Measurements from ENCODE around the gene LRCH4. TPM values are rescaled to one million over a fixed set of nuclear protein-coding genes. Genes with fewer than 3 reads are reported as not detected.
A peak's percentile ranks its signal among the peaks of the same experiment; 100 is the strongest.

The LRCH4 gene
- total and polyA plus RNA-seq, 2 donors (not counting 3 experiments of a cell fraction or from before 2014, with no cell fraction given) = 32.1 to 56.1 TPM

DNA sequence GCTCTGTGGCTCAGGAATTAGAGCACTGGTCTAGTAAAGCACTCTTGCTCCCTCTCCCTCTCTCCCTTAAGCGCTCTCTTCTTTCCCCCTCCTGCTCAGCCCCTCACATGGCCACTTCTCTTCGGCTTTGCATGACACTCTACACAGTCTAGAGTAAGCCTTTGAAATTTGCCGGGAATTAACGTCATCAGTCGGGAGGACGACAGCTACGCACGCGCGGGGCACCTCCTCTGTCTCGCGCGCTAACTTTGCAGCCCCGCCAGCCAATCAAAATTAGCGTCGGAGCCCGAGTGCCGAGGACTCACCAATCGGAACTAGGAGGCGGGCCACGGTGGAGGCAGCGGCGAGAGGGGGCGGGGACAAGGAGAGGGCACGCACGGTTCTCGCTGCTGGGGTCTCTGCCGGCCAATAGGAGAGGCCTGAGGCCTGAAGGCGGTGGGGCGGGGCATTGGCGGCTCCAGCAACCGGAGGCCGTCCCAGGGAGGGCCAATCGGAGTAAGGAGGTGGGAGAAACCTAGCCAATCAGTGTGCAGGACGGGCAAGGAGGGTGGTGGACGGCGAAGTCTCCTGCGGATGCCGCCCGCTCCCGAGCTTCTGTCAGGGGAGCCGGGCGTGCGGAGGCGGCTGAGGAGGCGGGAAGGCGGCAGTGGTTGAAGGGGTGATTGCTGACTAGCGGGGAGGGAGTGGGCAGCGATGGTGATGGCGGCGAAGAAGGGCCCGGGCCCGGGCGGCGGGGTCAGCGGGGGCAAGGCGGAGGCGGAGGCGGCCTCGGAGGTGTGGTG is 47.1 kb downstream of the LRCH4 start, which contains the start of gene AGFG2:
Gene AGFG2, plus strand, starts transcription at position 550 of the 782 bp plus-strand sequence. Its CDS starts 144 bp downstream, at position 694.
- Histone ChIP-seq H3K4me3 (replicated peaks in 1 of 3; ENCODE audit: insufficient read depth in 1 of 3, low read depth in 1 of 3, low read length in 3 of 3) (peak within 1 kb of the TSS; percentile 43 to 96 (median 45)), H3K4me1 (ENCODE audit: control insufficient read depth, extremely low read depth, insufficient read depth, low read length) (peaks cover 13% of the 10 kb centered on the region), H4K20me1 (replicated peaks; ENCODE audit: control insufficient read depth, extremely low read depth, insufficient read depth, low read length) (no peaks in the 10 kb centered on the region), H3K9ac (replicated peaks; ENCODE audit: extremely low read depth, insufficient read depth, low read length) (peak within 1 kb of the TSS; percentile 21), H3K9me1 (replicated peaks; ENCODE audit: control insufficient read depth, extremely low read depth, insufficient read depth, low read length) (no peaks in the 10 kb centered on the region), H3K9me3 (replicated peaks; ENCODE audit: control insufficient read depth, insufficient read depth, low read length) (no peaks in the 10 kb centered on the region), H2AFZ (ENCODE audit: low read depth, low read length) (peak within 1 kb of the TSS; percentile 66), H3K4me2 (ENCODE audit: insufficient read depth, low read length) (peak within 1 kb of the TSS; percentile 60), H3K79me2 (ENCODE audit: control insufficient read depth, insufficient read depth, low read length) (peaks cover 24% of the 10 kb centered on the region), H3K36me3 (ENCODE audit: control insufficient read depth in 2 of 2, extremely low read depth in 1 of 2, insufficient read depth in 2 of 2, low read length in 2 of 2) (no peaks in the 10 kb centered on the region), H3K27me3 (ENCODE audit: control insufficient read depth in 2 of 2, insufficient read depth in 2 of 2, low read length in 2 of 2) (no peaks in the 10 kb centered on the region), H3K27ac (ENCODE audit: insufficient read depth, low read depth, low read length) (peak within 1 kb of the TSS; percentile 0)
- dilution Hi-C loops (cut with MboI; ENCODE audit: extremely low pct_ligation_motif_present, low sequenced_read_pairs) (no loop called here), intact Hi-C loops (cut with micrococcal nuclease) (loop anchor here (1.0 to 2.0 kb wide), 5 partner anchors 7 to 74 kb away; partner anchors contain the start of genes MOSPD3 and TSC22D4)
- ChIA-PET POLR2A (interaction anchor here (0.6 to 1.2 kb wide), 2 partner anchors 10 to 20 kb away, joined by 4 read pairs; no protein-coding TSS in a partner anchor), CTCF (interaction anchor here (0.6 to 3.4 kb wide), 9 partner anchors 9 to 73 kb away, joined by 3 to 27 read pairs (median 3); partner anchors contain the start of gene NYAP1)
- FAIRE-seq (peak; percentile 100), DNase-seq (ENCODE audit: low read depth, low spot score) (peak; percentile 100)
- no TSS peak for BruUV-seq (replicated peaks)
- TF ChIP-seq POLR2A (IDR thresholded peaks at IDR 0.05; ENCODE audit: low read depth, low read length) (peak; percentile 67), POLR2AphosphoS5 (IDR thresholded peaks at IDR 0.05; ENCODE audit: insufficient read depth, low read depth, low read length) (peak; percentile 66), FOS (IDR thresholded peaks at IDR 0.05; ENCODE audit: borderline replicate concordance, insufficient read depth, low read length) (no peak)
- TF ChIP-seq, protein P1, sequence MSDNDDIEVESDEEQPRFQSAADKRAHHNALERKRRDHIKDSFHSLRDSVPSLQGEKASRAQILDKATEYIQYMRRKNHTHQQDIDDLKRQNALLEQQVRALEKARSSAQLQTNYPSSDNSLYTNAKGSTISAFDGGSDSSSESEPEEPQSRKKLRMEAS (IDR thresholded peaks at IDR 0.05; ENCODE audit: insufficient read depth, insufficient read length) = peak; percentile 82

DNA sequence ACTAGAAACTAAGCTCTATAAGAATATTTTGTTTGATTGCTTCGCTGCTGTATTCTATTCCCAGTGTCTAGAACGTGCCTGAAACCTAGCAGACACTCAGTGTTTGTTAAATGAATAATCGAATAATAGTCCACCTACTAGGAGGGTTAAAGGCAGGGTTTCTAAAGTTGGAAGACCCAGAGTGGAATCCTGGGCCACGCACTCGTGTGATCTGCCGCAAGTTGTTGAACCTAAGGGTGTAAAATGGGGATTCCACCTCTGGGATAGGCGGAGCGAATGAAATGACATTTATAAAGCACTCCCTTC is 47.6 kb downstream of the LRCH4 start:
- Histone ChIP-seq H2AFZ (ENCODE audit: low read depth, low read length) (peak overlapping the region; percentile 66), H3K27me3 (ENCODE audit: control insufficient read depth in 2 of 2, insufficient read depth in 2 of 2, low read length in 2 of 2) (no peaks in the 10 kb centered on the region), H3K4me2 (ENCODE audit: insufficient read depth, low read length) (peak overlapping the region; percentile 60), H3K9me1 (replicated peaks; ENCODE audit: control insufficient read depth, extremely low read depth, insufficient read depth, low read length) (no peaks in the 10 kb centered on the region), H3K27ac (ENCODE audit: insufficient read depth, low read depth, low read length) (peak overlapping the region; percentile 0), H3K79me2 (ENCODE audit: control insufficient read depth, insufficient read depth, low read length) (peaks cover 19% of the 10 kb centered on the region), H3K4me3 (replicated peaks in 1 of 3; ENCODE audit: insufficient read depth in 1 of 3, low read depth in 1 of 3, low read length in 3 of 3) (peak overlapping the region in 1 of 3 experiments; percentile 43), H4K20me1 (replicated peaks; ENCODE audit: control insufficient read depth, extremely low read depth, insufficient read depth, low read length) (no peaks in the 10 kb centered on the region), H3K9me3 (replicated peaks; ENCODE audit: control insufficient read depth, insufficient read depth, low read length) (no peaks in the 10 kb centered on the region), H3K4me1 (ENCODE audit: control insufficient read depth, extremely low read depth, insufficient read depth, low read length) (peaks cover 12% of the 10 kb centered on the region), H3K9ac (replicated peaks; ENCODE audit: extremely low read depth, insufficient read depth, low read length) (peak overlapping the region; percentile 0), H3K36me3 (ENCODE audit: control insufficient read depth in 2 of 2, extremely low read depth in 1 of 2, insufficient read depth in 2 of 2, low read length in 2 of 2) (no peaks in the 10 kb centered on the region)
- TF ChIP-seq, protein P1 (IDR thresholded peaks at IDR 0.05; ENCODE audit: insufficient read depth, insufficient read length) = no peak
- TF ChIP-seq GATA2 (IDR thresholded peaks at IDR 0.05; ENCODE audit: insufficient read depth, insufficient read length, low read depth, low read length) (no peak), EZH2 (IDR thresholded peaks at IDR 0.05; ENCODE audit: borderline replicate concordance, low read depth, low read length, severe bottlenecking) (no peak), POLR2A (IDR thresholded peaks at IDR 0.05; ENCODE audit: low read depth, low read length) (no peak), POLR2AphosphoS5 (IDR thresholded peaks at IDR 0.05; ENCODE audit: insufficient read depth, low read depth, low read length) (no peak), MYC (IDR thresholded peaks at IDR 0.05; ENCODE audit: low read depth, low read length) (no peak), JUN (IDR thresholded peaks at IDR 0.05; ENCODE audit: borderline replicate concordance, insufficient read depth, insufficient read length, low read depth) (no peak), FOS (IDR thresholded peaks at IDR 0.05; ENCODE audit: borderline replicate concordance, insufficient read depth, low read length) (no peak)
- TF ChIP-seq, protein P2, sequence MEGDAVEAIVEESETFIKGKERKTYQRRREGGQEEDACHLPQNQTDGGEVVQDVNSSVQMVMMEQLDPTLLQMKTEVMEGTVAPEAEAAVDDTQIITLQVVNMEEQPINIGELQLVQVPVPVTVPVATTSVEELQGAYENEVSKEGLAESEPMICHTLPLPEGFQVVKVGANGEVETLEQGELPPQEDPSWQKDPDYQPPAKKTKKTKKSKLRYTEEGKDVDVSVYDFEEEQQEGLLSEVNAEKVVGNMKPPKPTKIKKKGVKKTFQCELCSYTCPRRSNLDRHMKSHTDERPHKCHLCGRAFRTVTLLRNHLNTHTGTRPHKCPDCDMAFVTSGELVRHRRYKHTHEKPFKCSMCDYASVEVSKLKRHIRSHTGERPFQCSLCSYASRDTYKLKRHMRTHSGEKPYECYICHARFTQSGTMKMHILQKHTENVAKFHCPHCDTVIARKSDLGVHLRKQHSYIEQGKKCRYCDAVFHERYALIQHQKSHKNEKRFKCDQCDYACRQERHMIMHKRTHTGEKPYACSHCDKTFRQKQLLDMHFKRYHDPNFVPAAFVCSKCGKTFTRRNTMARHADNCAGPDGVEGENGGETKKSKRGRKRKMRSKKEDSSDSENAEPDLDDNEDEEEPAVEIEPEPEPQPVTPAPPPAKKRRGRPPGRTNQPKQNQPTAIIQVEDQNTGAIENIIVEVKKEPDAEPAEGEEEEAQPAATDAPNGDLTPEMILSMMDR (IDR thresholded peaks at IDR 0.05; ENCODE audit: extremely low read depth in 1 of 2, insufficient read depth in 1 of 2, low read depth in 1 of 2, low read length in 2 of 2) = no peak
- BruUV-seq (replicated peaks) = no TSS peak
- CTCF ChIA-PET = interaction anchor here (1.0 to 3.4 kb wide), 5 partner anchors 9 to 55 kb away, joined by 3 to 27 read pairs (median 5); partner anchors contain the start of gene NYAP1
- FAIRE-seq (no peak), DNase-seq (ENCODE audit: low read depth, low spot score) (no peak)
- dilution Hi-C loops (cut with MboI; ENCODE audit: extremely low pct_ligation_motif_present, low sequenced_read_pairs) = no loop called here
- intact Hi-C loops (cut with micrococcal nuclease) = loop anchor here (1.0 to 2.0 kb wide), 4 partner anchors 8 to 74 kb away; partner anchors contain the start of genes MOSPD3 and TSC22D4
- POLR2A ChIA-PET = interaction anchor here (0.6 to 1.2 kb wide), 2 partner anchors 10 to 21 kb away, joined by 4 read pairs; no protein-coding TSS in a partner anchor
